GM18867 (cell line): ENCODE data around the gene TCOF1.

Experiments
- ATAC-seq: cut with Tn5 transposase; IDR thresholded peaks from one replicate; pipeline ENCODE4 v1.9.1; 2021; ENCODE audit warnings: mild to moderate bottlenecking, moderate library complexity; ENCODE audit not compliant: unreplicated experiment

The TCOF1 gene

GRCh38 chr5:150386024-150386855 lies 28.7 kb downstream of the TCOF1 start:
- ATAC-seq: no peak

- no peak for ATAC-seq
These were observed 32.2 kb downstream of the TCOF1 start for GRCh38 chr5:150389531-150390266.

- no peak for ATAC-seq
These were observed 33.8 kb downstream of the TCOF1 start for GRCh38 chr5:150391064-150391834.

- ATAC-seq: no peak
These were observed 34.5 kb downstream of the TCOF1 start for GRCh38 chr5:150391986-150392385.

DNA sequence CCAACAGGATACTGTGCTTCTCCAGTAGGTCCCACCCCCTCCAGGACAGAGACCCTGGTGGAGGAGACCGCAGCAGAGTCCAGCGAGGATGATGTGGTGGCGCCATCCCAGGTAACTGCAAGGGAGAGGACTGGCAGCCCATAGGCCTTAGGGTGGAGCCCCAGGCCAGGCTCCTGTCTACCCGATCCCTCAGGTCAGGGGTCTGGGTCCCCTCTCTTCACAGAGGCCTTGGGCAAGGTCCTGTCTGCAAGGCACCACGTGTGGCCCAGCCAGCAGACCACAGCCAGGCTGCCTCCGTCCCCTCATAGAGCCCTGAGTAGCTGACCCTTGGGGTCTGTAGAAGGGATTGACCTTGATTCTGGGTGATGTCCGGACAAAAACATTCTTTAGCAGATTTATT lies 35.2 kb downstream of the TCOF1 start:
- no peak for ATAC-seq

GRCh38 chr5:150393096-150393645 lies 35.7 kb downstream of the TCOF1 start:
- no peak for ATAC-seq

- no peak for ATAC-seq
These were observed 36.6 kb downstream of the TCOF1 start for GRCh38 chr5:150394131-150394530.

GRCh38 chr5:150394912-150395687 lies 37.6 kb downstream of the TCOF1 start:
- no peak for ATAC-seq

DNA sequence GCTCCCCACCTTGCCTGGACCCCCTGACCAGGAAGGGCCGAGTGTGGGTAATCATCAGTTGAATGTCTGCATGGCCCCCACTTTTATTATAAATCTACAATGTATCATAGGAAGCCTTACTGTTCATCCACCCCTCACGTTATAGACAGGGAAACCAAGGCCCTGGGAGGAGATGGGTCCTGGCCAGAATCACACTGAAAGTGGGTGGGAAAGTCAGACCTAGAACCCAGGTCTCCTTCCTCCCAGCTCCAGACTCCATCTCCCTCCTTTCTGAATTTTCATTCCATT lies 38.1 kb downstream of the TCOF1 start:
- no peak for ATAC-seq

DNA sequence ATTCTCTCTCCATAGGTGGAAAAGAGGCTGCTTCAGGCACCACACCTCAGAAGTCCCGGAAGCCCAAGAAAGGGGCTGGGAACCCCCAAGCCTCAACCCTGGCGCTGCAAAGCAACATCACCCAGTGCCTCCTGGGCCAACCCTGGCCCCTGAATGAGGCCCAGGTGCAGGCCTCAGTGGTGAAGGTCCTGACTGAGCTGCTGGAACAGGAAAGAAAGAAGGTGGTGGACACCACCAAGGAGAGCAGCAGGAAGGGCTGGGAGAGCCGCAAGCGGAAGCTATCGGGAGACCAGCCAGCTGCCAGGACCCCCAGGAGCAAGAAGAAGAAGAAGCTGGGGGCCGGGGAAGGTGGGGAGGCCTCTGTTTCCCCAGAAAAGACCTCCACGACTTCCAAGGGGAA lies 38.8 kb downstream of the TCOF1 start:
- ATAC-seq: no peak

- ATAC-seq: no peak
These were observed 39.8 kb downstream of the TCOF1 start for GRCh38 chr5:150397146-150397781.

GRCh38 chr5:150397782-150398721 lies 40.6 kb downstream of the TCOF1 start:
- no peak for ATAC-seq

- peak; percentile 66 for ATAC-seq
These were observed 41.4 kb downstream of the TCOF1 start for GRCh38 chr5:150398722-150399523.

DNA sequence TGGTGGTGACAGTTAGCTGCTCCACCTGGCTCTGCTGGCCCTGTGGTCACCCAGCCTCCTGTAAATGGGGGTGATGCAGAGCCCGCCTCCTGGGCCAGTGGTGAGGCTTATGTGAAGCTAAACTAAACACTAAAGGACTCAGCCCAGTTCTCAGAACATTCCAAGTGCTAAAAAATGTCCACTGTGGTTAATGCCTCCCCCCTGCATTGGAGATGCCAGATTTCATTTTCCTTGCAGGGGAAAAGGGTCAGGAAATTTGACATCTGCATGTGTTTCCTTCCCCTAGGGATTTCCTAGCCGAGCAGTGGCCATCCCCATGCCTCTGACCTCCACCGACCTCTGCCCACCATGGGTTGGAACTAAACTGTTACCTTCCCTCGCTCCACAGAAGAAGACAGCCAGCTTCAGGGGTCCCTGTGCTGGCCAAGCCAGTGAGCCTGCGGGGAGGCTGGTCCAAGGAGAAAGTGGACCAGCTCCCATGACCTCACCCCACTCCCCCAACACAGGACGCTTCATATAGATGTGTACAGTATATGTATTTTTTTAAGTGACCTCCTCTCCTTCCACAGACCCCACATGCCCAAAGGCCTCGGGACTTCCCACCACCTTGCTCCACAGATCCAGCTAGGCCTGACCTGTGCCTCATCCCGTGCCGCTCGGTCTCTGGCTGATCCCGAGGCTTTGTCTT lies 42.2 kb downstream of the TCOF1 start:
- peak; percentile 15 for ATAC-seq

GRCh38 chr5:150400316-150401075 lies 43.0 kb downstream of the TCOF1 start:
- ATAC-seq: no peak

DNA sequence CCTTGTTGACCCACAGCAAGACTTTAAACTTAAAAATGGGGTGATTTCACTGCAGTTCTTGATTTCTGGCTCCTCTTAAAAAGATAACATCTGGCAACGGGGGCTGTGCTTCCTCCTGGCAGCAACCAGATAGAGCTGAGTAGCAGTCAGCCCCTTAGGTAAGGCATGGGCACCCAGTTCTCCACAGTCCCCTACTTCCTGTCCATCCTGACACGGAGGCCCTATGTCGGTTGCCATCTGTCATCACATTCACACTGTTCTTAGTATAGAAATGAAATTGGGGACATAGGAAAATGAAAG lies 43.5 kb downstream of the TCOF1 start:
- ATAC-seq: no peak
